ENCODE data around the gene CAPZB. TPM values are rescaled to one million over a fixed set of nuclear protein-coding genes. Genes with fewer than 3 reads are reported as not detected.

CAPZB gene
- total and polyA plus RNA-seq, 2 donors (not counting 3 experiments of a cell fraction or from before 2014, with no cell fraction given): 196 to 347 TPM

GRCh38 chr1:19495799-19496526 is 10.6 kb upstream of the CAPZB start:
- dilution Hi-C loops (cut with MboI; ENCODE audit: extremely low pct_ligation_motif_present, low sequenced_read_pairs) (no loop called here), intact Hi-C loops (cut with micrococcal nuclease) (no loop called here)
- TF ChIP-seq MAX (IDR thresholded peaks at IDR 0.05; ENCODE audit: insufficient read depth, insufficient read length): no peak
- no peak for TF ChIP-seq JUN (IDR thresholded peaks at IDR 0.05; ENCODE audit: borderline replicate concordance, insufficient read depth, insufficient read length, low read depth)
- TF ChIP-seq CTCF (IDR thresholded peaks at IDR 0.05; ENCODE audit: extremely low read depth in 1 of 2, insufficient read depth in 1 of 2, low read depth in 1 of 2, low read length in 2 of 2): no peak
- TF ChIP-seq POLR2AphosphoS5 (IDR thresholded peaks at IDR 0.05; ENCODE audit: insufficient read depth, low read depth, low read length): no peak
- no peak for TF ChIP-seq GATA2 (IDR thresholded peaks at IDR 0.05; ENCODE audit: insufficient read depth, insufficient read length, low read depth, low read length)
- no peak for TF ChIP-seq MYC (IDR thresholded peaks at IDR 0.05; ENCODE audit: low read depth, low read length)
- no peak for TF ChIP-seq EZH2 (IDR thresholded peaks at IDR 0.05; ENCODE audit: borderline replicate concordance, low read depth, low read length, severe bottlenecking)
- no peak for TF ChIP-seq POLR2A (IDR thresholded peaks at IDR 0.05; ENCODE audit: low read depth, low read length)
- no peak for TF ChIP-seq FOS (IDR thresholded peaks at IDR 0.05; ENCODE audit: borderline replicate concordance, insufficient read depth, low read length)
- Histone ChIP-seq H2AFZ (ENCODE audit: low read depth, low read length) (no peak overlapping the region), H3K9ac (replicated peaks; ENCODE audit: extremely low read depth, insufficient read depth, low read length) (no peak overlapping the region), H3K79me2 (ENCODE audit: control insufficient read depth, insufficient read depth, low read length) (no peaks in the 10 kb centered on the region), H3K36me3 (ENCODE audit: control insufficient read depth in 2 of 2, extremely low read depth in 1 of 2, insufficient read depth in 2 of 2, low read length in 2 of 2) (no peaks in the 10 kb centered on the region), H3K9me1 (replicated peaks; ENCODE audit: control insufficient read depth, extremely low read depth, insufficient read depth, low read length) (no peaks in the 10 kb centered on the region), H3K27me3 (ENCODE audit: control insufficient read depth in 2 of 2, insufficient read depth in 2 of 2, low read length in 2 of 2) (peaks cover 0 to 4% of the 10 kb centered on the region in 2 experiments), H3K27ac (ENCODE audit: insufficient read depth, low read depth, low read length) (no peak overlapping the region), H3K4me2 (ENCODE audit: insufficient read depth, low read length) (no peak overlapping the region), H4K20me1 (replicated peaks; ENCODE audit: control insufficient read depth, extremely low read depth, insufficient read depth, low read length) (no peaks in the 10 kb centered on the region), H3K4me3 (replicated peaks in 1 of 3; ENCODE audit: insufficient read depth in 1 of 3, low read depth in 1 of 3, low read length in 3 of 3) (no peak overlapping the region), H3K9me3 (replicated peaks; ENCODE audit: control insufficient read depth, insufficient read depth, low read length) (no peaks in the 10 kb centered on the region), H3K4me1 (ENCODE audit: control insufficient read depth, extremely low read depth, insufficient read depth, low read length) (no peaks in the 10 kb centered on the region)
- peak; percentile 37 for FAIRE-seq
- BruUV-seq (replicated peaks): no TSS peak
- ChIA-PET POLR2A (no interaction called here), CTCF (interaction anchor here (0.6 to 1.2 kb wide), 2 partner anchors 20 to 137 kb away, joined by 3 read pairs; no protein-coding TSS in a partner anchor)
- DNase-seq (ENCODE audit: low read depth, low spot score): no peak
